SK-N-MC (cell line): ENCODE results near the gene ZNF717.
"Not testable (repeated sequence)": the region's sequence is repeated elsewhere in the genome, so short reads cannot be mapped to it uniquely, and the experiment has no call there.

Experiments used
- EZH2 ChIP-seq: fragments of 200-600 bp; sonication (generic); IDR thresholded peaks from one replicate; pipeline ENCODE4 v1.6.1; 2017; ENCODE audit warnings: antibody characterized with exemption
- POLR2AphosphoS5 ChIP-seq: IDR thresholded peaks from 2 replicates; pipeline ENCODE4 v1.6.1; 2012; ENCODE audit warnings: mild to moderate bottlenecking, low read depth, low read length, borderline replicate concordance

- TF ChIP-seq EZH2, POLR2AphosphoS5: not testable (repeated sequence)
Observed at GRCh38 chr3:75785081-75785755, at the start of gene ZNF717.
